BE2C (cell line): ENCODE data around the gene RAB5IF.

Source experiments
- DNase-seq: peaks from one replicate; pipeline ENCODE4 v3.0.0-alpha.2; 2020
- H3K27me3 ChIP-seq: fragments of 250-450 bp; sonication (Bioruptor Pico); 2 replicates; pipeline ENCODE4 v1.5.1; 2020; ENCODE audit warnings: mild to moderate bottlenecking
- H3K36me3 ChIP-seq: fragments of 250-450 bp; sonication (Bioruptor Pico); 2 replicates; pipeline ENCODE4 v1.5.1; 2020; ENCODE audit warnings: mild to moderate bottlenecking
- H3K4me1 ChIP-seq: fragments of 250-450 bp; sonication (Bioruptor Pico); 2 replicates; pipeline ENCODE4 v1.5.1; 2020
- H3K4me3 ChIP-seq: 2 replicates; pipeline ENCODE4 v1.5.1; 2011; ENCODE audit warnings: low read depth, low read length
- H3K9me3 ChIP-seq: fragments of 250-450 bp; sonication (Bioruptor Pico); 2 replicates; pipeline ENCODE4 v1.5.1; 2020
- TF ChIP-seq, protein P1 (sequence below): IDR thresholded peaks from 2 replicates; pipeline ENCODE4 v1.5.1; 2012; ENCODE audit warnings: mild to moderate bottlenecking, low read depth, low read length

The RAB5IF gene

DNA sequence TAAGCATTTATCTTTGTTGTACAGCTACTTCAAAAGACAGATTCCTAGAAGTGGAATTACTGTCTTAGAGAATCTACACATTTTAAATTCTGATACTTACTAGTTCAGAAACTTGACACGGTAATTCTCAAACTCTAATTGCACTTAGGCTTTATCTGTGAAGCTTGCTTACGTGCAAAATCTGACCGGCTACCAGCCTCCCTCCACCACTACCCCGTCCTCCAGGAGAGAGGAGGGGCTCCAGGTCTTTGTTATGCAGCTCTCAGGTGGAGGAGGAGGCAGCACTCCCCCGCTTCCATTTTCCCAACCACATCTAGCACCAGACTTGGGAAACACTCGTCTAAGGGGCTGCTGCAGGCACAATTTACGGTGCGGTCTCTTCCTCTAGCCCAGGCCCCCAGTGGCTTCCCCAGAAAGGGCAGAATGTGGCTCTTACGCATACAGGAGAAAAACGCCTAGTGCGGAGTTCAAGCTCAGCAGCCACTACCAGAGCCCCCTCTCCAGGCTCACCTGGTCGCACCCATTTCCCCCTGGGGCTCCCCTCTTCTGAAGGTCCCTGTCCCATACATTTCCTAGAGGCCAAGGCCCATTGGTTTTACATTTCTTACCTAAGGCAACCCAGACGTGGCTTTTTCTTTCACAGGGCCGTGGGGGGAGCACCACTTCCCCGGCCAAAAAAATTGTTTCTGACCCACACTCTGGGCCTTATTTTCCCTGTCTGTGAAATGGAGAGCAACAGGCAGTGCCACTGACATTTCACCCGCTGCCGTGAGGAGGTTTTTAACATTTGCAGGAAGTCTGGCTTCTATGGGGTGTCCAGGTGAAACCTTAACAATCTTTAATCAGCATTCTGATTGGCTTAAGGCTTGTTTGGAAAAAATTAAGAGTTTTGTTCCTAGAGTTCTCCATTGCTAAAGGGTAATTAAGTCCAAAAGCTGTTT lies 33.7 kb upstream of the RAB5IF start:
- Histone ChIP-seq H3K36me3 (no peaks in the 10 kb centered on the region), H3K4me3 (no peak overlapping the region), H3K4me1 (peaks cover 7% of the 10 kb centered on the region; the same call in 1 of the 2 replicates), H3K9me3 (no peaks in the 10 kb centered on the region), H3K27me3 (no peaks in the 10 kb centered on the region)
- TF ChIP-seq, protein P1, sequence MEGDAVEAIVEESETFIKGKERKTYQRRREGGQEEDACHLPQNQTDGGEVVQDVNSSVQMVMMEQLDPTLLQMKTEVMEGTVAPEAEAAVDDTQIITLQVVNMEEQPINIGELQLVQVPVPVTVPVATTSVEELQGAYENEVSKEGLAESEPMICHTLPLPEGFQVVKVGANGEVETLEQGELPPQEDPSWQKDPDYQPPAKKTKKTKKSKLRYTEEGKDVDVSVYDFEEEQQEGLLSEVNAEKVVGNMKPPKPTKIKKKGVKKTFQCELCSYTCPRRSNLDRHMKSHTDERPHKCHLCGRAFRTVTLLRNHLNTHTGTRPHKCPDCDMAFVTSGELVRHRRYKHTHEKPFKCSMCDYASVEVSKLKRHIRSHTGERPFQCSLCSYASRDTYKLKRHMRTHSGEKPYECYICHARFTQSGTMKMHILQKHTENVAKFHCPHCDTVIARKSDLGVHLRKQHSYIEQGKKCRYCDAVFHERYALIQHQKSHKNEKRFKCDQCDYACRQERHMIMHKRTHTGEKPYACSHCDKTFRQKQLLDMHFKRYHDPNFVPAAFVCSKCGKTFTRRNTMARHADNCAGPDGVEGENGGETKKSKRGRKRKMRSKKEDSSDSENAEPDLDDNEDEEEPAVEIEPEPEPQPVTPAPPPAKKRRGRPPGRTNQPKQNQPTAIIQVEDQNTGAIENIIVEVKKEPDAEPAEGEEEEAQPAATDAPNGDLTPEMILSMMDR: no peak
- no peak for DNase-seq

DNA sequence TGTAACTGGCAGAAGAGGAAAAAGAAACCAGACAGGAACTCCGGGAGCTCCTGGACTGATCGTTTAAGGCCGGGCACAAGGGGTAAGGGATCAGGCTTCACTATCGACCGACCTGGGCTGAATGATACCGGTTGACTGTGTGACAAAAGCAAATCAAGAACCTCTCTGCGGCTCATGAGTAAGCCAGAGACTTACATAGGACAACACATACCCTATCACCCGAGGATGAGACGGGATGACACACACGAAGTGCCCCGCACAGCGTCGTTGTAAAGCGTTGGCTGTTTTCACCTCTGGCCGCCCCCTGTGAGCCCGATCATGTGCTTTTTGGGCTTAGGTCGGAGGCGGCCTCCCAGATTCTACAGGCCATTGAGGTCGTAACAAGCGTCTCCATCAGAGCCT lies 32.9 kb upstream of the RAB5IF start:
- TF ChIP-seq, protein P1: no peak
- Histone ChIP-seq H3K36me3 (no peaks in the 10 kb centered on the region), H3K4me1 (peaks cover 7% of the 10 kb centered on the region; the same call in 1 of the 2 replicates), H3K4me3 (no peak overlapping the region; the same call in 1 of the 2 replicates), H3K27me3 (no peaks in the 10 kb centered on the region), H3K9me3 (no peaks in the 10 kb centered on the region)
- DNase-seq: no peak

DNA sequence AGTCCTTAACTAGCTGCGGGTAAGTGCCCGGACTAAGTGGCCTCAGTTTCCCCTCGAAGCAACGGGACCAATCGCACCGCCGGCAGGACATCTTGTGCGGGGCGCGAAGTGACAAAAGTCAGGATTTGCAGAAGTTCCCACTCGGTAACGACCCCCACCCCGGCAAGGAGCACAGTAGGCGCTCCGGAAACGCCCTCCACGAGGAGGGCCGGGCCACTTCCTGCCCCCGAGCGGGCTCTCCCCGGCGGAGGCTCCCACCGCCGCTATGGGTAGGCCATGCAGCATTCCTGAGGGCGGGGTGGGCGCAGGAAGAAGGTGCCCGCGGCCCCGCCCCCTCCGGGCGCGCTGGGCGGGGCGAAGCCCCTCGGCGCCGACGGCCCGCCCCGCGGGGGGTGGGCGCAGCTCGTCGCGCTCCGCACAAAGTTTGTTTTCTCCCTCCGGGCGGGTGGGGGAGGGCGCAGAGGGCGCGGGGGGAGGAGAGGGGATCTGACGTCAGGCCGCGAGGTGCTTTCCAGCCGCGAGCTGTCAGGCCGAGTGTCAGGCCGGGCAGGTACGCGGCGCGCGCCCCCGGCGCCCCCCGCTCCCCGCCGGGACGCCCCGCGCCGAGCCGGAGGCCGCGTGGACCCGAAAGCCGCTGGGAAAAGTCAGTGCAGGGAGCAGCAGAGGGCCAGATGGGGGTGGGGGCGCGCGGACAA lies 32.3 kb upstream of the RAB5IF start, which contains the start of gene TGIF2:
Gene TGIF2, plus strand, starts transcription at position 495 of the 695 bp plus-strand sequence. CDS start 5,178 bp downstream, outside the sequence.
- no peaks in the 10 kb centered on the region for H3K9me3 ChIP-seq
- H3K4me1 ChIP-seq: peaks cover 7% of the 10 kb centered on the region; the same call in 1 of the 2 replicates
- H3K36me3 ChIP-seq: no peaks in the 10 kb centered on the region; the same call in 1 of the 2 replicates
- H3K27me3 ChIP-seq: no peaks in the 10 kb centered on the region
- TF ChIP-seq, protein P1: no peak
- DNase-seq: peak; percentile 92
- H3K4me3 ChIP-seq: peak within 1 kb of the TSS; percentile 86

DNA sequence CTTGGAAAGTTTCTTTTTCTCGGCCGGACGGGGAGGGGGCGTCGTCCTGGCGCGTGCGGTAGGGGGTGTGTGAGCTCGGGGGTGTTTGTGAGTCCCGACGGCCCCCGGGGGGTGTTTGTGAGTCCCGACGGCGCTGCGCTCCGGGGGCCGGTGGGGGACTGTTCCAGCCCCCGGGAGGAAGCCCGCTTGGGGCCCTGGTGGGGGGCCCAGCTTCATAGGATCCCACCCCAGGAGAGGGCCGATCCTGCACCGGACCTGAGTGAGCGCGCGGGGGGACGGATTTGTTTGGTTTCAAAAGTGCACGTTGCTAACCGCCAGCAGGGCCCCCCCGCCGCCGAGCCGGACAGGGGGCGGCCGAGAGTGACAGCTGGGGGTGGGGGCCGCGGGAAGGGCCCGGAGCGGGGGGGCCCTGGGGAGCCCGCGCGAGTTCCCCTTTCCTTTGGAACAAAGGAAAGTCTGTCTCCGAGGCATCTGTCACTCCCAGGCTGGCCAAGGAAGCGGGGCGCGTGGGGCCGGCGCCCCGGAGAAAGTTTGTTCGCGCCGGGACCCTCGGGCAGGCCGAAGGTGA lies 31.7 kb upstream of the RAB5IF start:
- Histone ChIP-seq H3K36me3 (peaks cover 4% of the 10 kb centered on the region), H3K4me1 (peaks cover 7% of the 10 kb centered on the region; the same call in 1 of the 2 replicates), H3K27me3 (no peaks in the 10 kb centered on the region), H3K9me3 (no peaks in the 10 kb centered on the region), H3K4me3 (peak overlapping the region; percentile 86)
- DNase-seq: no peak
- TF ChIP-seq, protein P1: no peak

DNA sequence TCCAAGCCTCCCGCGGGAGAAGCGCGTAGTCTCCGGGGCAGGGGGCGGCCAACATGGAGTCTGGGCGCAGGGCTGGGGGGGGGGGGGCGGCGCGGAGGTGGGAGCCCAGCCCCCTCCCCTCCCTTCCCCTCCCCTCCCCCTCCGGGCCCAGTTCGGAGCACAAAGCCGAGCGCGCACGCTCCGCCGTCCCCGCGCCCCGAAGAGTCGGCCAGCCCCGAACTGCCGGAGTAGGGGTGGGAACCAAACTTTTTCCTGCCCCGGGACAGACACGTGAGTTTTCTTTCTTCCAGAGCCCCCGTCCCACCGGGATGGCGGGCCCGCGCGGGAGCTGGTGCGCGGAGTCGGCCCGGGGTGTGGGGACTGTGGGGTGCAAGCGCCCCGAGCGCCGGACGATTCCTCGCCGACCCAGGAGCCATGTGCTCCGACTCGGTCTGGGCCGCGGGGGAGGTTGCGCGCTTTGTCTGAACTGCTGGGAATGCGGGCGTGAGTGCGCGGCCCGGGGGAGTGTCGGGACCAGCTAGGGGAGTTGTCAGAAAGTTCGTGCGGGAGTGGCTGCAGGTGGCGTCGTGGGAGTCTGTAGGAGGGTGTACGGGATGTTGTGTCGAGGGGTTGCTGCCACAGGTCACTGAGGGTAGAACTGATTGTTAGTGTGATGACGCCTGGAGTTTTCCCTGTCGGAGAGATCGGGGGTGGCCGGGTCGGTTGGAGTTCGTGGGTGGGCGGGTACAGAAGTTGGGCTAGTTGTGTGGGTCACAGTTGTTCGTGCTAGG lies 31.0 kb upstream of the RAB5IF start:
- H3K27me3 ChIP-seq: no peaks in the 10 kb centered on the region
- H3K9me3 ChIP-seq: no peaks in the 10 kb centered on the region
- peak; percentile 60 for DNase-seq
- H3K4me1 ChIP-seq: peaks cover 7% of the 10 kb centered on the region; the same call in 1 of the 2 replicates
- H3K4me3 ChIP-seq: peak overlapping the region; percentile 86
- TF ChIP-seq, protein P1: no peak
- H3K36me3 ChIP-seq: peaks cover 11% of the 10 kb centered on the region
